Thyroid gland (tissue), 4 donors: Measurements from ENCODE around the gene SCAF4.

ENCODE experiments used
- CTCF ChIP-seq, 6 experiments: fragments of 200-600 bp in 3 of 6; fragments of 450-650 bp in 3 of 6; sonication (generic) in 3 of 6; IDR thresholded peaks; one replicate each; pipeline ENCODE4 v1.5.1; 2016 to 2019; ENCODE audit warnings: antibody characterized with exemption in 6 of 6, mild to moderate bottlenecking in 2 of 6, inconsistent platforms in 1 of 6, moderate library complexity in 1 of 6
- POLR2A ChIP-seq, 2 donors: fragments of 450-650 bp; IDR thresholded peaks; one replicate each; pipeline ENCODE4 v1.6.1; 2017; ENCODE audit warnings: antibody characterized with exemption in 2 of 2, mild to moderate bottlenecking in 2 of 2, moderate library complexity in 1 of 2

GRCh38 chr21:31682620-31683019 is 49.3 kb downstream of the SCAF4 start:
- TF ChIP-seq CTCF (IDR thresholded peaks at IDR 0.05) (no peak), POLR2A (IDR thresholded peaks at IDR 0.05) (no peak)
